Measurements from ENCODE around the gene TCP11.

Gene TCP11

DNA sequence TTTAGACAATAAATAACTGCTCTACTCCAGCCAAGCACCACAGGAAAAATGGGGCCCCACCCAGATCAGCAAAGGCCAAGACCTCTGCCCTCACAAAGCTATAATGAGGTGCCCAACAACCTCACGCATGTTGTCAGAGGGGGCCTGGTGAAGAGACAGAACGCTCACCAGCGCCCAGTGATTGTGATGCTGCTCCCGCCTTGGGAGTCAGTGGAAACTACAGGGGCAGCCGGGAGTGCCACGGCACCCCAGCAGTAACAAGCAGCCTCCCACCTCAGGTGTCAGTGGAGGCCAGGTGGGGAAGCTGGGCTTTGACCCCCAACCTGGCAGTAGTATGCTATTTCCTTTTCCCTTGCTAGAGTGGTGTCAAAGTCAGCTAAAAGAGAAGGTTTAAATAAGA is 47.4 kb downstream of the TCP11 start:
- no peak for DNase-seq

DNA sequence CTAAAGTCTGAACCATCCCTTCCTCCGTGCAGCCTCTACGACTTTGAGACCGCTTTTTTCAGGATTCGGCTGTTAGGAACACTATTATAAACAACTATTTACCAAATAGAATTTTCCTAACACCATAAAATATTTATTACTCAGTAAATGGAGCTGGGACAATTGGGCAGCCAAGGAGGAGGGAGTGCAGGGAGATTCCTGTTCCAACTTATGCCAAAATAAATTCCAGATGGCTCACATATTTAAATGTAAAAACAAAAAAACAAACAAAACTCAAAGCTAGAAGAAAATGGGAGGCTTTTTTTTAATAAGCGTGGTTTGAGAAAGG is 48.1 kb downstream of the TCP11 start:
- no peak for DNase-seq

DNA sequence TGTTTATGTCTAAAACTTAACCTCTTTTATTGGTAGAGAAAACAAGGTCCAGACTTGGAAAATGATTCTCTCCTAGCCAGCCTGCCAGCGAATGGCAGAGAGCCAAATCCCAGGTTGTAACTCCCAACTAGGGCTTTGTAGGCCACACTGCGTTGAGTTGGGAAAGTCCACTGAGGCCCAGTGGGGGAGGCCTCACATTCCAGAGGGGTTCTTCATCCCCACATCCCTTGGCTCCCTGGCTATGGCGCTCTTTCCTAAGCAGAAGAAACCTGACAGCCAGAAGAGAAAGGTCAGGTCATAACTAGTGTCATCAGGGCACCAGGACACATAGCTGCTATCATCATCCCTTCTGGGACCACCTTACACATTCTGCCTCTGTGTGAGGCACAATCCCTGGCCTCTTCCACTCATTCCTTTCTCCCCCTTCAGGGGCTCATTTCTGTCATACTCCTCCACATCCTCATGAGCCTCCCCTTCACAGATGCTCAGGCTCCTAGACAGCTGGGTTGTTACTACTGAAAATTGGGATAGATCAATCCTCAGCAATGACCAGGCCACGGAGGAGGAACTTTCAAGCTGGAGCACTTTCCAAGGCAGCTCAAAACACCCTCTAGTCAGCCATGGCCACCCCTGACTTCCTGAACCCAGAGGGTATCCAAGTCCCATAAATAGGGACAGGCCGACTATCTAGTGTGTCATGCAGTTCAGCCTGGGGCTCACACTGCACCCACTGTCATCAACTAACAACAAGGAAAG is 48.6 kb downstream of the TCP11 start:
- DNase-seq = no peak

DNA sequence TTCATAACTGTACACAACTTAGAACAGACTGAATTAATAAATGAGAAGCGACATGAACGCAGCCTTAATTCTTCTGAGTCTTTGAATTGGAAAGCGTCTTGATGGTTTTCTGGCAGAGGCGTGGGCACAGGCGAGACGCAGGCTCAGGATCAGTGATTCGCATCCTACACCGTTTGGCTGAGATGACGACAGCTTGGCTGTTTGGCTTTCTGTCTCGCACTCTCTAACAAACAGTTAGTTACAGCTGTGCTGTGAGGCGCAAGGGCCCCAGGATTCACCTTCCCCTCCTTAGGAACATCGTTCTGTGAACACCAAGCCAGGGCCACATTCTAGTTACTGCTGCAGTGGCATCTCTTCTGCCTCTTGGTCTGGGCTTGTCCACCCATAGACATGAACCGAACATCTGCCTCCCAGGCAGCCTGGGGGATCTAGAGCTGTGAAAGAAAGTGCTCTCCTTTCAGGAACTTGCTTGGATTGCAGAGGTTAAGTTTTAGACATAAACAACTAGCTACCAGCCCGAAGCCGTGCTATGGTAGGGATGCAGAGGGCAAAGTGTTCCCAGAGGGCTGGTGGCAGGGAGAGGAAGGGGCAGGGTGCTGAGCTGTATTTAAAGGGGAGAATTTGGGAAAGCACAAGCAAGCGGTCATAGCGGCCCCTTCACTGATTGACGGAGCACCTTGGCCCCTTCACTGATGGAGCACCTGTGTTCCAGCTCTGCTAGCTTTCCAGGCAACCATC is 49.6 kb downstream of the TCP11 start:
- DNase-seq = no peak

DNA sequence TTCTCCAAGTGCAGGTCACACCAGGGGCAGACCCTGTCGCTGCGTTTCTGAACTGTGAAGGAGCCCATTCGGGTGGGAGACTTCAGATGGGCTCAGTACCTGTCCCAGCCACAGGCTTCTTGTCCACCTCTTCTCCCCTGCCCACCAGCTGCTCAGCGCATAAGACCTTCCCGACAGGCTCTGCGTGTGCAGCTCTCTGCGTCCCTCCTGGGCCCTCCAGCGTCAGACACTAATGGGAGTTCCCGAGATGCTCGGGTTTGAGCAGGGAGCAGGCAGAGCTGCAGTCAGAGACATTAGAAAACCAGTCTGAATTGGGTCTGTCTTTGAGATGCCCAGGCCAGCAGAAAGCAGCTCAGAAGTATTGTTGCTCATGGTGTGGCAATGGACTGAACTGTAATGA is 50.4 kb downstream of the TCP11 start:
- no peak for DNase-seq

DNA sequence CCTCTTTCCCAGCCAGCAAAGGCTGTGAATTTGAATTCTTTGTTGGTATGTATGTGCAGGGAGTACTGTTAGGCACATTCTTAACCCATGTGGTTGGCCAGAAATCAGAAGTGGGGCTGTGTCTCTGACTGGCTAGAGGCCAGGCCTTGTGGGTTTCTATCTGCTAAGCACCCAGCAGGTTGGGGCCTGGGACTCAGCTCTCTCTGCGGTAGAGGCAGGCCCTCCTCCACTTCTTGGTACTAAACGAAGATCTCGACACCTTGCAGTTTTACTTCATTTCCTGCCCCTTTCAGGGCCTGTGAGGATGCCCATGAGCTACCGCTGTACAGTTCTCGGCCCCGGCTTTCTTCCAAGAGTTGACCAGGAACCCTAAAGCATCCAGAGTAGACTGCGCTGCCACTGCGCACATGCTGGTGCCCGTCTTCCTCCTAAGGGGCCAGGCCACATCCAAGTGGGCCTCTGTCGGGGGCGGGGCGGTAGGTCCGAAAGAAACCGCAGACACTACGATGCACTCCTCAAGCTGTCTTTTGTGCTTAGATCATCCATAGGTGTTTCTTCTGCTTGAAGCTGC is 51.1 kb downstream of the TCP11 start:
- no peak for DNase-seq

DNA sequence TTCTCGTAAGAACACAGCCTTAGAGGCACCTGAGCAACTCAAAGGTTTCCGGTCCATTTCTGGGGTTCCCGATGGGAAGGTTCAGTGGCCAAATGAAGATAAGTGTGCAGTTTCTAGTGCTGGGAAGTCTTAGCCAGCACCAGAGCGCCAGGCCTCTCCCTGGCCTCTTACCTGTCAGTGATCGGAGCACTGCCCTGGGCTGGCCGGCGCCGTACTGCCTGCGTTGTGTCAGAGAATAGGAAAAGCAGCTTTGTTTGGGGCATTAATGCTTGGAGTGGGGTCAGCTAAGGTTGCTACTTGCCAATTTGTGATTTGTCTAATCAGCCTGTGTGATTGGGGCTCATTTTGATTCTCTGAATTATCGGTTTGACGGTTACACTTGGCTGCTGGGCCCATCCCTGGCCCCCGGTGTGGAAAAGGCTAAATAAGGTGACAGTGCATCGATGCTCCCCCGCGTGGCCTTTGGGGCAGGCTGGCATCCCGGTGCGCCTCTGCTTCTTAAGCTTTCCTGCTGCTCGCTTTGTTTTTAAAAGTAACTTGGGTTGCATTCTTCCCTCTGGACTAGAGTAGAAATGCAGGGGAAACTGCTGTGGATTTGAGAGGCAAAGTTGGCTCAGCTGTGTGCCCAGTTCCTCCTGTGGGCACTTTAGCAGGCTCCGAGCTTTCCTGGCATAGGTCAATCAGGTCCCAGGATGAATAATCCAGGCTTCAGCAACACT is 51.8 kb downstream of the TCP11 start:
- no peak for DNase-seq

DNA sequence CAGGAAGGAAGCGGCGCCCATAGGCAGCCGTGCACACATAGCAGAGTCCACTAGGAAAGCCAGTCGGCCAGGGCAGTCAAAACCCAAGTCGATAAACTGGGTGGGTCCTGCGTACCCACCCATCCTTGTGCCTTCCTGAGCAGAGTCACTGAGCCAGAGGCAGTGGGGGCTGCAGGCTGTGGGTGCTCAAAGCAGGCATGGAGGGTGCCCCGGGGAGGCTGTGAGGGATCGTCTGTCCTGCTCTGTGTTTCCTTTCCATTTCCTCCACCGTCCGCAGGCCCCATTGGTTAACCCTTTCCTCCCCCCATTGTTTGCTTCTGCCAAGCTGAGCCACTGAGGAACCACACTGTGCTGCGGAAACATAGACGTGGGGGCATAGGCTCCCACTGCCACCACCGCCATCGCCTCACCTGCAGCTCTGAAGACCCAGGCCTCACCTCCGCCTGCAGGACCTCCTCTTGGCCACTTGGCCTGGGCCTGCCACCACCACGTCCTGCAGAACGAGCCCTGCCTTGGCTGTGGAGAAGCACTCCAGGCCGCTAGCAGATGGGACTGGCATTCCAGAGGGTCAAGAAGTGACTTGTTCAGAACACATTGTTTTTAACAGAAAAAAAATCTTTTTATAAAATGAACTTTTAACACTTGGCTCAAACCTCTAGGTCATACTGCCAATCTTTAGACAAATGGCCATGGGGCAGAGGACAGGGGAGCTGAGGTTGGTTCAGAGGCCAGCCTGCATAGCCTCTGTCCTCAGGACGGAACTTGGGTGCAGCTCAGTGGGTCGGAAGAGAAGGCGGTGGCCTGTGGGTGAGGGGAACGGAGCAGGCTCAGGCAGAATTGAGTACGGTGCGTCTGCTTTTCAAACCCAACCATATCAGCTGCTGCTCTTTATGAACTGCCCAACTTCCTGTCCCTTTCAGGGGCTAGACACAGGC is 52.6 kb downstream of the TCP11 start:
- DNase-seq = no peak

DNA sequence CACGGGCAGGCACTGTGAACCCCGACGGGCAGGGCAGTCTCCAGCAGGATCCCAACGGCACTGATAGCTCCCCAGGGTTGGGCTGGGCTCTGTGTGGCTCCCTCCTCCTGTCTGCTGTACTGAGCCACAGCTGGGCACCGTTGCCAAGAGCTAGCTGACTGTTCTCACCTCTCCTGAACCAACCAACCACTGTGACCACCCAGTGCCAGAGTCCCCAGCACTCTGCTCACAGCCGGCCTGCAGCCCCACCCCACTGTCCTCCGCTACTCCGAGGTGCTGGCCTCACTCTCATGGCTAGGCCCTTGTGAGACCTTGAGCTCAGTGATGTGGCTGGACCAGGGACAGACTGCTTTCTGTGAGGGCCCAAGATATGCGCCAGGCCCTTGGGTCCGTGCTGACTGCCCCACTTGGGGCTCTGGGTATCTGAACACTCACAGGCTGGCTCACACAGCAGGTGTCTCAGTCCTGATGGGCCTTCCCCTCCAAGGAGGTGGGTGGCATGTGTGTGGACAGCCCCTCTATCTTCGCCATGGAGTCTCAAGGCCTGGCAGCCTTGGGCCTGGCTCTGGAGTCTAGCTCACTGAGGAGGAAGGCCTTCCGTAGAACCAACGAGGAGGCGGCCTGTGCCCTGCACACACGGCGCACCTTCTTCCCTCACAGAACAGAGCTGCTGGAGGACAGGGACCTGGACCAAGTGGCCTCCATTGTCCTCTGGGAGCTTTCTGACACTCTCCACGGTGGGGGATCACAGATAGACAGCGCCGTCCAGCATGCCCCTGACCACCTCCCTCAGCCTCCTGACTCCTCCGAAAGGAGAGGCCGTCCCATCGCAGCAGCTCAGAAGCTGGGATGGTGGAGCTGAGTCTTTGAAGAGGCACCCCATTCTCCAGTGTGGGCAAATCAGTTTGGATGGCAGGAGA is 53.5 kb downstream of the TCP11 start:
- DNase-seq = no peak

DNA sequence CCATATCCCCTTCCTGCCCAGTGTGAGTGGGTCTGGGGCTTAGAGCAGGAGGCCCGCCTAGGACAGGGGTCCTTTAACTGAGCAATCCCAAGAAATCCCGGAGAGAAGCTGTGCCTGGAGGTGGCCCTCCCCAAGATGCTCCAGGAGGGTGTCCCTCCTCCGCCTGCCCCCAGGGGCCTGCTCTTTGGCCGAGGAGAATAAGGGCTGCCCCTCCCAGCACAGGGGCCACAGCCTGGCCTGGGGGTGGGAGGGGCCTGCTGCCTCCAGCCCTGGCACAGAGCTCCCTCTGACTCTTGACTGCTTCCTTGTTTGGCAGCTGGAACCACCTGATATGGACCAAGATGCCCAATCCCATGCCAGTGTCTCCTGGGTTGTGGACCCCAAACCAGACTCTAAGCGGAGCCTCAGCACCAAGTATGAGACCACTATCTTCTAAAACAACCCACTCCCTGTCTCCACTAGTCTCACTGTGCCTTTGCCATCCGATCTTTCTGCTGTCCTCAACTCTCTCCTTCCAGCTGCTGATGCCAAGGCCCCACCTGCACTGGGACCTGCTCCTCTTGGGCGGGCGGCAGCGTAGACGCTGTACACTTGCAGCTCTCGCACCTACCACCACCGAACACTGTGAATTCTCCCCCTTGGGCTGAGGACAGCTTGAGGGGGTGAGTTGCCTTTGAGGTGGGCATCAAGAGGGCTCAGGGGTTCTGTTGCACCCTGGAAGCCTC is 54.3 kb downstream of the TCP11 start:
- no peak for DNase-seq

DNA sequence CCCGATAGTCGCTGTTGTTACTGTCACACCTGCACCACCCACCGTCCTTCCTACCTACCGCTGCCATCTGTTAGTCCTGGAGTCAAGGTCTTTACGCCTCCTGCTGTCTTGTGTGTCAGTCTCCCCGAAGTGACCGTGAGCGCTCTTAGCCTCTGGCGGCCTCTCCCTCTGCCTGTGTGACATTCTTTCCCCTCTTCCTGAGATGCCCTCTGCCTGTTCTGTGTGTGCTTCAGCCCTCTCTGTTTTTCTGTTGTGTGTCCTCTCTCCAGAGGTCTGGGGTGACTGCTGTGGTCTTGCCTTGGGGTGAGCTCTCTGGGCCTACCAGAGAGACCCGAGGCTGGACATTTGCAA is 54.9 kb downstream of the TCP11 start:
- DNase-seq = no peak

DNA sequence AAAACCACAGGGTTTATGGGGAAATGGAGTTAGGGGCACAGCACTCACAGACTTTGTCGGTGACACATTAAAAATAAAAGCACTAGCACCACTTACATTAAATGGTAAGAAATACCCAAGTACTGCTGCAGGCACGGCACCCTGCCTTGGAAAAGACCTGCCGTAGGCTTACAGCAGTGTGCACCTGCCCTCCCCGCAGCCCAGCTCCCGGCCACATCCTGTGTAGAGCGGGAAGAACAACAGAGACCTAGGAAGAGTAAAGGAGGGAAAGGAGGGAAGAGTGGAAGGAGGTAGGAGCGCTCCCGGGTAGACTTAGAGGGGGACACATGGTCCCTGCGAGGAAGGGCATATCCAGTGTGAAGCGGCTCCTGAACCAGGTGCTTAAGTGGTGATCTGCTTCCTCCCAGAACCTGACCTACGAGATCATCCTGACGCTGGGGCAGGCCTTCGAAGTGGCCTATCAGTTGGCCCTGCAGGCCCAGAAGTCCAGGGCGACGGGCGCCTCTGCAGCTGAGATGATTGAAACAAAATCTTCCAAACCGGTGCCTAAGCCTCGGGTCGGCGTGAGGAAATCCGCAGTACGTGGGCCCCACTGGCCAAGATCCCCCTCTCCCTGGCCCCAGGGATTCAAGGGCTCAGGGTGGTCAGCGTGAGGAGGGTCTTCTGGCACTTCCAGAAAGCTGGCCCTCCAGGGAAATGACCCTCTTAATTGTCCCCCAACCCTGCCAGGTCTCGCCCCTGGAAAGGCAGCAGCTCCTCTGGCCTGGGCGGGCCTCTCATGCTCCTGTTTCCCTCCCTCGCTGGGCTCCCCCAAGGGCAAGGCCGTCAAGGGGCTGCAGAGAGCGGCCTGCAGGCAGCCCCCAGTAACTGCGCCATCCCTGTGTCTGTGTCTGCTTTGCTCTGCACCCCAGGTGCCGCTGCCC is 55.5 kb downstream of the TCP11 start:
- DNase-seq = no peak

DNA sequence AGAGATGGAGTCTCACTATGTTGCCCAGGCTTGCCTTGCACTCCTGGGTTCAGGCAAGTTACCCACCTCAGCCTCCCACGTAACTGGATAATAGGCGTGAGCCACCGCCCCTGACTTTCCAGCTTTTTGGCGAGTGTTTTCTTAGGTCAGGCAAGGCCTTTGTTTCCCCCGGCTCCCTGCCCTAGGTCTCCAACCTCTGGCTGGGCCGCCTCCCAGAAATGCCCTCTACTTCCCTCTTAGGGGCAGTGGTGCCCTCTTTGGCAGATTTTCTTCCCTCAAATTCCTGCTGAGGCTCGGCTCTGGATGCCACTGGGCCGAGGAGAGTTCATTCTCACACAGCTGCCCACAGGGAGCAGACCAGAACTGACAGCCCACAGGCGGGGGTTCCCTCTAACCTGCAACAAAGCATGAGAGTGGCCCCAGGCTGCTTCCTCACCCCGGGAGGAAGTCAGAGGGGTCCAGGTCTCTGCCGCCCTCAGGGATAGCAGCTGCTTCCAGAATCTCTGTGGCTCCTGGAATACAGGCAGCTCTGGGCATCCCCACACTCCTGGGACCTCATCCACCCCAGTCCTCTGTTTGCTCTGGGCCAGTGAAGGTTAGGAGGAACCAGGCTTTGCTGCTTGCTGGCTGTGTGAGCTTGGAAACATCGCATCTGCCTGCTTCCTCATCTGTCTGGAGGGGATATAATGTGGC is 56.5 kb downstream of the TCP11 start:
- DNase-seq = no peak

DNA sequence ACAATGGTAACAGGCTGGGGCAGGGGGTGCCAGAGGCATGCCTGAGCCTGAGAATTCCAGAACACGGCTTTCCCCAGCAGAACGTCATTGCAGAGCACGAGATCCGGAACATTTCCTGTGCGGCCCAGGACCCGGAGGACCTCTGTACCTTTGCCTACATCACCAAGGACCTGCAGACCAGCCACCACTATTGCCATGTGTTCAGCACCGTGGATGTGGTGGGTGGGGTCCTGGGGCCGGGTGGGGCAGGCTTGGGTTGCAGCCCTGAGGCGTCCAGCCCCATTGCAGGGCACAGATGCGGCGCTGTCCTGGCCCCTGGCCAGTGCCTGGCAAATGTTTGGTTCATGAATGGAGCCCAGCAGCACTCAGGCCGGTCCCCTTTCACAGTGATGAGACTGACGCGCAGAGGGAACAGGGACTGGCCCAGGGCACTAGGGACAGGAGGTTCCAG is 57.1 kb downstream of the TCP11 start:
- peak in 21 of 56 donors; percentile 10 to 72 (median 32) for DNase-seq

DNA sequence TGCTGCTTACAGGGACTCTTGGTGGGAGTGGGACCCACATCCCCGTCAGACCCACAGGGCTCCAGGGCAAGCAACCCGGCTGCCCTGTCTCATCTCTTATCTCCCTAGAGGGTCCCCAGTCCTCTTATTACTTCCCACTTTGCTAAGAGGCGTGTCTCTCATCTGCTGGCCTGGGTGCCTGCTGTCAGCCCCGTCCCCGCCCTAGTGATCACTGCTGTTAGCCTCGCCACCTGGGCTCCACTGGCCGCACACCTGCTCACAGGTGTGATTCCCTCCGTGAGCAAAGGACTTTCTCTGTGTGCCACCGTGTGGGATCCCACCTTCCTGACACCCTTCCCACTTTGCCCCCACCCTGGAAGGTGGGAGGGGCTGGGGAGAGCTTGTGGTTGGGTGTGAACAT is 57.6 kb downstream of the TCP11 start:
- DNase-seq = no peak

DNA sequence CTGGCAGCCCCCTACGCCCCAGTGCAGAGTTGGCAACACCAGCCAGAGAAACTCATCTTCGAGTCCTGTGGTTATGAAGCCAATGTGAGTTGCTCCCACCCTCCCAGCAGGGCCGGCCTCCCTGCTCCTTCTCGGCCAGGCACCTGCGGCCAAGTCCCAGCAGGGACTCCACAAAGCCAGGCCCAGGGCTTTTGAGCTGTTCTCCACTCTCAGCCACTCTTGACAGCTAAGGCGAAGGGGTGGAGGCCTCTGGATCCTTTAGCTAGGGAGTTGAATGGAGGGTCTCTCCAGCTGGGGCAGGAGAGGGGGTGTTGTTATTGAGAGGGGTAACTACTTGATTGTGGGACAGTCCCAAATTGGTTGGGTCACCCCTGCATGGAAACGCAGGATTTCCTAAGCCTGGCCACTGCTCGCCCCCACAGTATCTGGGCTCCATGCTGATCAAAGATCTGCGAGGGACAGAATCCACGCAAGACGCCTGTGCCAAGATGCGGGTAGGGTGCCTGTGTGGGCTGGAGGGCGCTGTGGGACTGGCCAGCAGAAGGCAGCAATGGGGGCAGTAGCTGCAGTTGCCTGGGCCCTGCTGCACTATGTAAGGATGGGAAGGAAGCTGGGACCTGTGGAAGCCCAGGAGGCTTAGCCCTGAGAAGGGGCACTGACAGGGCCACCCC is 58.3 kb downstream of the TCP11 start:
- DNase-seq = no peak
